Left ventricle myocardium inferior (tissue), 1 donor: ENCODE data around the gene ASAP3. TPM values are rescaled to one million over a fixed set of nuclear protein-coding genes. Genes with fewer than 3 reads are reported as not detected.

Experiments
- DNase-seq: peaks from one replicate; pipeline ENCODE4 v3.0.0-alpha.2; 2020
- H3K27ac ChIP-seq: fragments of 200-600 bp; replicated peaks from 2 replicates; pipeline ENCODE4 v1.8.0; 2021
- H3K27me3 ChIP-seq: fragments of 200-600 bp; 2 replicates; pipeline ENCODE4 v1.8.0; 2021; ENCODE audit warnings: low read depth
- H3K36me3 ChIP-seq: fragments of 200-600 bp; 2 replicates; pipeline ENCODE4 v1.8.0; 2021
- H3K4me1 ChIP-seq: fragments of 200-600 bp; 2 replicates; pipeline ENCODE4 v1.8.0; 2021
- H3K4me3 ChIP-seq: fragments of 200-600 bp; 2 replicates; pipeline ENCODE4 v1.8.0; 2021; ENCODE audit warnings: mild to moderate bottlenecking, moderate library complexity
- H3K9me3 ChIP-seq: fragments of 200-600 bp; replicated peaks from 2 replicates; pipeline ENCODE4 v1.8.0; 2021
- CTCF ChIP-seq: fragments of 200-600 bp; IDR thresholded peaks from 2 replicates; pipeline ENCODE4 v1.8.0; 2021; ENCODE audit warnings: antibody characterized with exemption, mild to moderate bottlenecking, borderline replicate concordance
- intact Hi-C: fragments of 100-400 bp; cut with micrococcal nuclease; formaldehyde crosslinking; loops from one replicate; pipeline ENCODE4 v1.11.0; 2022
- total RNA-seq: library from RNA; stranded (reverse); fragmentation: NEBNext Ultra II Directional; extraction: Animal tissue kit (Norgen Biotek cat#: 25700); gene quantifications from one replicate; pipeline ENCODE4 v1.2.1, GENCODE V29; 2021
- donor health status: DM: no; HTN: yes; CAD: no; lungs with severe emphysema.

The ASAP3 gene
- total RNA-seq, 1 donor from 2014 or later = 44.4 TPM

- intact Hi-C loops = no loop called here
- DNase-seq = no peak
- Histone ChIP-seq H3K36me3 (no peaks in the 10 kb centered on the region), H3K27me3 (no peaks in the 10 kb centered on the region), H3K4me1 (peaks cover 29% of the 10 kb centered on the region), H3K4me3 (no peak overlapping the region), H3K27ac (no peak overlapping the region), H3K9me3 (no peaks in the 10 kb centered on the region)
- no peak for TF ChIP-seq CTCF
Observed at GRCh38 chr1:23389837-23390321, 94.1 kb downstream of the ASAP3 start.

GRCh38 chr1:23387494-23387893, 96.5 kb downstream of the ASAP3 start:
- Histone ChIP-seq H3K9me3 (no peaks in the 10 kb centered on the region), H3K4me3 (no peak overlapping the region), H3K4me1 (peaks cover 32% of the 10 kb centered on the region), H3K27me3 (no peaks in the 10 kb centered on the region), H3K27ac (no peak overlapping the region), H3K36me3 (peaks cover 14% of the 10 kb centered on the region)
- intact Hi-C loops = no loop called here
- TF ChIP-seq CTCF = no peak
- no peak for DNase-seq

GRCh38 chr1:23385119-23385621, 98.8 kb downstream of the ASAP3 start:
- Histone ChIP-seq H3K4me1 (peaks cover 32% of the 10 kb centered on the region), H3K36me3 (peaks cover 17% of the 10 kb centered on the region), H3K4me3 (no peak overlapping the region), H3K27me3 (no peaks in the 10 kb centered on the region), H3K27ac (peak overlapping the region; percentile 71), H3K9me3 (no peaks in the 10 kb centered on the region)
- no peak for DNase-seq
- TF ChIP-seq CTCF = no peak
- intact Hi-C loops = no loop called here

GRCh38 chr1:23384312-23385058, 99.5 kb downstream of the ASAP3 start:
- no peak for DNase-seq
- Histone ChIP-seq H3K9me3 (no peaks in the 10 kb centered on the region), H3K27ac (peak overlapping the region; percentile 71), H3K36me3 (peaks cover 17% of the 10 kb centered on the region), H3K4me3 (no peak overlapping the region), H3K4me1 (peaks cover 32% of the 10 kb centered on the region), H3K27me3 (no peaks in the 10 kb centered on the region)
- intact Hi-C loops = no loop called here
- TF ChIP-seq CTCF = no peak

- no peak for DNase-seq
- intact Hi-C loops = no loop called here
- Histone ChIP-seq H3K4me3 (no peak overlapping the region), H3K9me3 (no peaks in the 10 kb centered on the region), H3K36me3 (peaks cover 17% of the 10 kb centered on the region), H3K27me3 (no peaks in the 10 kb centered on the region), H3K27ac (peak overlapping the region; percentile 71), H3K4me1 (peaks cover 35% of the 10 kb centered on the region)
- TF ChIP-seq CTCF = no peak
Observed at GRCh38 chr1:23383577-23384311, 100.2 kb downstream of the ASAP3 start.
